Activated CD4-positive, alpha-beta memory T cell treated with anti-CD3 and anti-CD28 coated beads for 36 hours (primary cell): Measurements from ENCODE around the gene ZNF536. TPM values are rescaled to one million over a fixed set of nuclear protein-coding genes. Genes with fewer than 3 reads are reported as not detected.

Source experiments
- CTCF ChIA-PET: fragments of 350-600 bp; sonication (Branson Sonifier 250); formaldehyde crosslinking; loops from one replicate; lab custom pipeline; 2021; ENCODE audit warnings: antibody characterized with exemption, inconsistent platforms; lab: Charles Lee
- POLR2A ChIA-PET: fragments of 350-600 bp; sonication (Branson Sonifier 250); formaldehyde crosslinking; loops from one replicate; lab custom pipeline; 2021; ENCODE audit warnings: antibody characterized with exemption; lab: Charles Lee
- DNase-seq: peaks from one replicate; pipeline ENCODE4 v3.0.0-alpha.2; 2020
- H3K27ac Mint-ChIP-seq: one replicate; pipeline ENCODE4 v1.8.0; 2021; ENCODE audit warnings: mixed read lengths
- H3K27me3 Mint-ChIP-seq: one replicate; pipeline ENCODE4 v1.8.0; 2021; ENCODE audit warnings: mixed read lengths
- H3K36me3 Mint-ChIP-seq: one replicate; pipeline ENCODE4 v1.8.0; 2021; ENCODE audit warnings: mixed read lengths
- H3K4me1 Mint-ChIP-seq: one replicate; pipeline ENCODE4 v1.8.0; 2021; ENCODE audit warnings: low read depth, mixed read lengths
- H3K4me3 Mint-ChIP-seq: one replicate; pipeline ENCODE4 v1.8.0; 2021; ENCODE audit warnings: mild to moderate bottlenecking, mixed read lengths
- H3K9me3 Mint-ChIP-seq: one replicate; pipeline ENCODE4 v1.8.0; 2021; ENCODE audit warnings: mixed read lengths
- intact Hi-C: fragments of 100-400 bp; cut with micrococcal nuclease; formaldehyde crosslinking; loops from one replicate; pipeline ENCODE4 v1.15.1; 2023
- total RNA-seq, 2 experiments: library from RNA; stranded (reverse); gene quantifications; one replicate each; pipeline ENCODE4 v1.2.3, GENCODE V29; 2021

ZNF536 gene
- total RNA-seq, 2 experiments from 2014 or later, result not detected

GRCh38 chr19:30421571-30421970 lies 49.4 kb downstream of the ZNF536 start:
- ChIA-PET POLR2A (no interaction called here), CTCF (no interaction called here)
- no peaks in the 10 kb centered on the region for H3K9me3 Mint-ChIP-seq
- no peak overlapping the region for H3K27ac Mint-ChIP-seq
- H3K27me3 Mint-ChIP-seq, result no peaks in the 10 kb centered on the region
- H3K36me3 Mint-ChIP-seq, result no peaks in the 10 kb centered on the region
- no peak overlapping the region for H3K4me3 Mint-ChIP-seq
- DNase-seq, result no peak
- H3K4me1 Mint-ChIP-seq, result no peaks in the 10 kb centered on the region
- intact Hi-C loops, result no loop called here

GRCh38 chr19:30423481-30423880 lies 51.3 kb downstream of the ZNF536 start:
- H3K9me3 Mint-ChIP-seq, result no peaks in the 10 kb centered on the region
- intact Hi-C loops, result no loop called here
- ChIA-PET POLR2A (no interaction called here), CTCF (no interaction called here)
- no peaks in the 10 kb centered on the region for H3K27me3 Mint-ChIP-seq
- H3K27ac Mint-ChIP-seq, result no peak overlapping the region
- H3K4me1 Mint-ChIP-seq, result no peaks in the 10 kb centered on the region
- H3K36me3 Mint-ChIP-seq, result no peaks in the 10 kb centered on the region
- no peak overlapping the region for H3K4me3 Mint-ChIP-seq
- no peak for DNase-seq

- Mint-ChIP-seq H3K4me3 (no peak overlapping the region), H3K27me3 (no peaks in the 10 kb centered on the region), H3K36me3 (no peaks in the 10 kb centered on the region), H3K27ac (no peak overlapping the region), H3K4me1 (no peaks in the 10 kb centered on the region), H3K9me3 (no peaks in the 10 kb centered on the region)
- intact Hi-C loops, result no loop called here
- ChIA-PET CTCF (no interaction called here), POLR2A (no interaction called here)
- no peak for DNase-seq
Observed at GRCh38 chr19:30425885-30426838, 54.0 kb downstream of the ZNF536 start.

GRCh38 chr19:30426864-30427263 lies 54.7 kb downstream of the ZNF536 start:
- POLR2A ChIA-PET, result no interaction called here
- no peak for DNase-seq
- intact Hi-C loops, result no loop called here
- H3K27me3 Mint-ChIP-seq, result no peaks in the 10 kb centered on the region
- H3K4me1 Mint-ChIP-seq, result no peaks in the 10 kb centered on the region
- H3K9me3 Mint-ChIP-seq, result no peaks in the 10 kb centered on the region
- no peaks in the 10 kb centered on the region for H3K36me3 Mint-ChIP-seq
- CTCF ChIA-PET, result no interaction called here
- no peak overlapping the region for H3K4me3 Mint-ChIP-seq
- no peak overlapping the region for H3K27ac Mint-ChIP-seq

- ChIA-PET POLR2A (no interaction called here), CTCF (no interaction called here)
- intact Hi-C loops, result no loop called here
- H3K36me3 Mint-ChIP-seq, result no peaks in the 10 kb centered on the region
- H3K4me1 Mint-ChIP-seq, result no peaks in the 10 kb centered on the region
- no peak overlapping the region for H3K27ac Mint-ChIP-seq
- H3K27me3 Mint-ChIP-seq, result no peaks in the 10 kb centered on the region
- no peak for DNase-seq
- H3K4me3 Mint-ChIP-seq, result no peak overlapping the region
- no peaks in the 10 kb centered on the region for H3K9me3 Mint-ChIP-seq
Observed at GRCh38 chr19:30428092-30428680, 56.0 kb downstream of the ZNF536 start.

- DNase-seq, result no peak
- Mint-ChIP-seq H3K4me3 (no peak overlapping the region), H3K27me3 (no peaks in the 10 kb centered on the region), H3K27ac (no peak overlapping the region), H3K9me3 (no peaks in the 10 kb centered on the region), H3K36me3 (no peaks in the 10 kb centered on the region), H3K4me1 (no peaks in the 10 kb centered on the region)
- intact Hi-C loops, result no loop called here
- ChIA-PET CTCF (no interaction called here), POLR2A (no interaction called here)
Observed at GRCh38 chr19:30428844-30429243, 56.7 kb downstream of the ZNF536 start.

GRCh38 chr19:30430206-30430734 lies 58.1 kb downstream of the ZNF536 start:
- H3K27ac Mint-ChIP-seq, result no peak overlapping the region
- no peak overlapping the region for H3K4me3 Mint-ChIP-seq
- CTCF ChIA-PET, result no interaction called here
- intact Hi-C loops, result no loop called here
- no peaks in the 10 kb centered on the region for H3K4me1 Mint-ChIP-seq
- H3K36me3 Mint-ChIP-seq, result no peaks in the 10 kb centered on the region
- no peaks in the 10 kb centered on the region for H3K9me3 Mint-ChIP-seq
- POLR2A ChIA-PET, result no interaction called here
- DNase-seq, result no peak
- H3K27me3 Mint-ChIP-seq, result no peaks in the 10 kb centered on the region

GRCh38 chr19:30431591-30431990 lies 59.4 kb downstream of the ZNF536 start:
- Mint-ChIP-seq H3K27ac (no peak overlapping the region), H3K4me3 (no peak overlapping the region), H3K4me1 (no peaks in the 10 kb centered on the region), H3K36me3 (no peaks in the 10 kb centered on the region), H3K9me3 (no peaks in the 10 kb centered on the region), H3K27me3 (no peaks in the 10 kb centered on the region)
- intact Hi-C loops, result no loop called here
- no peak for DNase-seq
- ChIA-PET POLR2A (no interaction called here), CTCF (no interaction called here)

GRCh38 chr19:30434797-30435594 lies 62.8 kb downstream of the ZNF536 start:
- H3K27ac Mint-ChIP-seq, result no peak overlapping the region
- no peaks in the 10 kb centered on the region for H3K27me3 Mint-ChIP-seq
- POLR2A ChIA-PET, result no interaction called here

GRCh38 chr19:30437869-30438268 lies 65.7 kb downstream of the ZNF536 start:
- H3K27ac Mint-ChIP-seq, result no peak overlapping the region
- no peaks in the 10 kb centered on the region for H3K9me3 Mint-ChIP-seq
- no peak overlapping the region for H3K4me3 Mint-ChIP-seq
- DNase-seq, result no peak
- no peaks in the 10 kb centered on the region for H3K27me3 Mint-ChIP-seq
- CTCF ChIA-PET, result no interaction called here
- POLR2A ChIA-PET, result no interaction called here
- intact Hi-C loops, result no loop called here
- H3K4me1 Mint-ChIP-seq, result no peaks in the 10 kb centered on the region
- H3K36me3 Mint-ChIP-seq, result no peaks in the 10 kb centered on the region

More at GRCh38 chr19:30434797-30435594, 62.8 kb downstream of the ZNF536 start:
- no peak for DNase-seq
- intact Hi-C loops, result no loop called here
- no peak overlapping the region for H3K4me3 Mint-ChIP-seq
- CTCF ChIA-PET, result no interaction called here
- no peaks in the 10 kb centered on the region for H3K9me3 Mint-ChIP-seq
- no peaks in the 10 kb centered on the region for H3K36me3 Mint-ChIP-seq
- H3K4me1 Mint-ChIP-seq, result no peaks in the 10 kb centered on the region

- no peak overlapping the region for H3K4me3 Mint-ChIP-seq
- H3K4me1 Mint-ChIP-seq, result no peaks in the 10 kb centered on the region
- CTCF ChIA-PET, result no interaction called here
- peaks cover 2% of the 10 kb centered on the region for H3K36me3 Mint-ChIP-seq
- no peak for DNase-seq
- POLR2A ChIA-PET, result no interaction called here
- H3K27ac Mint-ChIP-seq, result no peak overlapping the region
- H3K27me3 Mint-ChIP-seq, result no peaks in the 10 kb centered on the region
- no peaks in the 10 kb centered on the region for H3K9me3 Mint-ChIP-seq
- intact Hi-C loops, result no loop called here
Observed at GRCh38 chr19:30439310-30439709, 67.1 kb downstream of the ZNF536 start.

GRCh38 chr19:30441011-30441410 lies 68.8 kb downstream of the ZNF536 start:
- no peak overlapping the region for H3K27ac Mint-ChIP-seq
- ChIA-PET POLR2A (no interaction called here), CTCF (no interaction called here)
- no peaks in the 10 kb centered on the region for H3K27me3 Mint-ChIP-seq
- DNase-seq, result no peak
- H3K4me3 Mint-ChIP-seq, result no peak overlapping the region
- intact Hi-C loops, result no loop called here
- H3K9me3 Mint-ChIP-seq, result no peaks in the 10 kb centered on the region
- peaks cover 2% of the 10 kb centered on the region for H3K36me3 Mint-ChIP-seq
- H3K4me1 Mint-ChIP-seq, result no peaks in the 10 kb centered on the region
